ENCODE measurements around the gene CAMKMT. TPM values are rescaled to one million over a fixed set of nuclear protein-coding genes. Genes with fewer than 3 reads are reported as not detected.

CAMKMT gene
- total RNA-seq, 4 donors from 2014 or later: 9.8 to 33.0 (median 18.7) TPM

DNA sequence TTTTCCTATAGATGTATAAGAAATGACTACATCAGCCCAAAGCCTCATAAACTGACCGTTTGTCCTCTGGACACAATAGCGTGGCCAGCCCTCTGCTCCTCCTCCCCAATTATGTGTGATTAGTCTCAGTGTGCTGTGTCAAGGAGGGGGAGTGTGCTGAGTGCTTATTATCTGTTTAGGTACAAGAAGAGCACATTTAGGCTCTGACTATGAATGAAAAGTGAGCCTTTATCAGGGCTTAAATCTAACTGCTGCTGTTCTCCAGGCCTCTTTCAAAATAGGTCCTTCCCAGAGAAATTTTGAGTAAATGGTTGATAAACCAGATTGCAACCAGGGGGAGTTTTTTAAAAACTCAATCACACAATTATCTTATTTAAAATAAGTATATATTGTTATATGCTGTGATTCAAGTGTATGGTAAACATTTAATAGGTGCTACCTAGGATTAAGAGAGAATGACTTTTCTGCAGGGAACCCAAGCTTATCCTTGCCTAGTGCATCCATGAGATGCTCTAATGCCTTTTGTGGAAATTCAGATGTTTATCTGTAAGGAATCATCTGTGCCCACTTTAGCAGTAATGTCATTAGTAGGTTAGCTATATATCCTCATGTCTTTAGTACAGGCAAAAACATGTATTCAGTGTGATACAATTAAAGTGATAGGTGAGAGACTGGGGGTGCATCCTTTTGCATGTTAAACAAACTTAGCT is 411.1 kb downstream of the CAMKMT start:
- Histone ChIP-seq H3K27me3 (no peaks in the 10 kb centered on the region), H3K4me1 (no peaks in the 10 kb centered on the region), H3K36me3 (no peaks in the 10 kb centered on the region), H3K9me3 (no peaks in the 10 kb centered on the region), H3K4me3 (no peak overlapping the region), H3K27ac (no peak overlapping the region)
- TF ChIP-seq, protein P1, sequence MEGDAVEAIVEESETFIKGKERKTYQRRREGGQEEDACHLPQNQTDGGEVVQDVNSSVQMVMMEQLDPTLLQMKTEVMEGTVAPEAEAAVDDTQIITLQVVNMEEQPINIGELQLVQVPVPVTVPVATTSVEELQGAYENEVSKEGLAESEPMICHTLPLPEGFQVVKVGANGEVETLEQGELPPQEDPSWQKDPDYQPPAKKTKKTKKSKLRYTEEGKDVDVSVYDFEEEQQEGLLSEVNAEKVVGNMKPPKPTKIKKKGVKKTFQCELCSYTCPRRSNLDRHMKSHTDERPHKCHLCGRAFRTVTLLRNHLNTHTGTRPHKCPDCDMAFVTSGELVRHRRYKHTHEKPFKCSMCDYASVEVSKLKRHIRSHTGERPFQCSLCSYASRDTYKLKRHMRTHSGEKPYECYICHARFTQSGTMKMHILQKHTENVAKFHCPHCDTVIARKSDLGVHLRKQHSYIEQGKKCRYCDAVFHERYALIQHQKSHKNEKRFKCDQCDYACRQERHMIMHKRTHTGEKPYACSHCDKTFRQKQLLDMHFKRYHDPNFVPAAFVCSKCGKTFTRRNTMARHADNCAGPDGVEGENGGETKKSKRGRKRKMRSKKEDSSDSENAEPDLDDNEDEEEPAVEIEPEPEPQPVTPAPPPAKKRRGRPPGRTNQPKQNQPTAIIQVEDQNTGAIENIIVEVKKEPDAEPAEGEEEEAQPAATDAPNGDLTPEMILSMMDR (IDR thresholded peaks at IDR 0.05): no peak
- TF ChIP-seq POLR2A (IDR thresholded peaks at IDR 0.05): no peak
- no peak for DNase-seq

DNA sequence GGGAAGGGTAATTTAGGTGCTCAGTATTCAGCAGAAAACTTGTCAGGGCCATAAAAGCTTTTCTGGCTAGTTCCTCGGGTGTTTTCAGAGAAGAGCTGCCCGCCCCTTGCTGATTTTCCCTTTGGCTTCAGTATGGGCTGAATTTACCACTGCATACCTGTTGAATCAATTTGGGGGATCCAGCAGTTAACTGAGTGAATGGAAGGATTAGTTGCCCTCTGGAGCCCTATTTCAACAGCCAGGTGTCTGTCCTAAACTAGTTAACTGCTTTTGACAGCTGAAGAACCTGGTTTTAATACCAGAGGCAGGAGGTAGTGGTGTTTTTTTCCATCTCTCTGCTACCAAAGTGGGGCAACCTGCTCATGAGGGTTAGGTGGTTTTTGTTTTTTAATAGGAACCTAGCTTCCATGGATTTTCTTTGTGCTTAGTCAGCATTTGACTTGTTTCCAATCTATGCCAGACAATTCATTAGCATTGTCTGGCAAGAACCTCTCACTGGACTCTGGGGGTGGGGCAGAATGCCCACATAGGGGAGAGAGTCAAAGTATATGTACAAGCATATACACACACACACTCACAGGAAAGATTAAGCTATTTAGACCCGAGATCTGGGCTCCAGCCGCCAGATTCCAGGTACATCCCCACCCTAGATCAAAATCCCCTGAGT is 413.2 kb downstream of the CAMKMT start:
- H3K27me3 ChIP-seq: no peaks in the 10 kb centered on the region
- TF ChIP-seq, protein P1 (IDR thresholded peaks at IDR 0.05): no peak
- no peak for TF ChIP-seq POLR2A (IDR thresholded peaks at IDR 0.05)
- no peak overlapping the region for H3K27ac ChIP-seq
- no peaks in the 10 kb centered on the region for H3K36me3 ChIP-seq
- no peak for DNase-seq
- H3K4me3 ChIP-seq: no peak overlapping the region
- no peaks in the 10 kb centered on the region for H3K4me1 ChIP-seq
- no peaks in the 10 kb centered on the region for H3K9me3 ChIP-seq

DNA sequence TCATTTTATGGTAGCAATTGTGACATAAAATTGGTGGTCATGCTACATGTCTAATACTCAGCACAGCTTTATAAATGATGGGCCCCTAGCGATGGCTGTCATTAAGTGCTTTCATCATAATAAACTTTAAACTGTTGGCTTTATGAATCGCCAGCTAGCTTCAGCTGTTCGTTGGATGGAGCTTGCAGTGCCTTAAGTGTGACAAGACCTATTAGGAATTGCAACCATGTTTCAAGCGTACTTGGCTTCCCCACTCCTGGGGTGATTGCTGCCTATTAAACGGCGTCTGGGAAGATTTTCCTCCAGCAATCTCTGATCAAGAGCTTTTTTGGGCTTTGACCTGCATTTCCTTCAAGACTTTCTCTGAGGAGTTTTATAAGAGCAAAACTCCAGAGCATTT is 415.3 kb downstream of the CAMKMT start:
- Histone ChIP-seq H3K27ac (no peak overlapping the region), H3K36me3 (no peaks in the 10 kb centered on the region), H3K4me1 (no peaks in the 10 kb centered on the region), H3K4me3 (no peak overlapping the region), H3K27me3 (no peaks in the 10 kb centered on the region), H3K9me3 (no peaks in the 10 kb centered on the region)
- no peak for DNase-seq
- TF ChIP-seq, protein P1 (IDR thresholded peaks at IDR 0.05): no peak
- no peak for TF ChIP-seq POLR2A (IDR thresholded peaks at IDR 0.05)

DNA sequence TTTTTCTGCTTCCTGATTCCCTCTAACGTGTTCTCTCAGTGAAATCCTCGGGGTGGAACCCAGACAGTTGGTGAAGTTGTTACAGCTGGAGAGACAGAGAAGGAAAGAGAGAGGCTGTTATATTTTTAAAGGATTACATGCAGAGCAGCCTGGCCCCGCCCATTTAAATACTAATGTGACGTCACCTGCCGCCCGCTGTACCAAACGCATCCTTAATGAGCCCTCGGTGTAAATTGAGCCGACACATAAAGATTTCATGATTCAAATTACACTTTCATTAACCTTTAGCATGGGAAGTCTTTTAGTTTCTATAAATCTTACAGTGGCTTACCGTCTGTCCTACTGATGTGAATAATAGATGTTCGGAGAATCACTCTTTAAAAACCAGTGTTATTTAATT is 415.8 kb downstream of the CAMKMT start:
- DNase-seq: peak in 2 of 3 donors; percentile 61 to 66
- no peaks in the 10 kb centered on the region for H3K36me3 ChIP-seq
- no peaks in the 10 kb centered on the region for H3K27me3 ChIP-seq
- H3K9me3 ChIP-seq: no peaks in the 10 kb centered on the region
- no peaks in the 10 kb centered on the region for H3K4me1 ChIP-seq
- TF ChIP-seq, protein P1 (IDR thresholded peaks at IDR 0.05): no peak
- no peak for TF ChIP-seq POLR2A (IDR thresholded peaks at IDR 0.05)
- no peak overlapping the region for H3K27ac ChIP-seq
- no peak overlapping the region for H3K4me3 ChIP-seq

DNA sequence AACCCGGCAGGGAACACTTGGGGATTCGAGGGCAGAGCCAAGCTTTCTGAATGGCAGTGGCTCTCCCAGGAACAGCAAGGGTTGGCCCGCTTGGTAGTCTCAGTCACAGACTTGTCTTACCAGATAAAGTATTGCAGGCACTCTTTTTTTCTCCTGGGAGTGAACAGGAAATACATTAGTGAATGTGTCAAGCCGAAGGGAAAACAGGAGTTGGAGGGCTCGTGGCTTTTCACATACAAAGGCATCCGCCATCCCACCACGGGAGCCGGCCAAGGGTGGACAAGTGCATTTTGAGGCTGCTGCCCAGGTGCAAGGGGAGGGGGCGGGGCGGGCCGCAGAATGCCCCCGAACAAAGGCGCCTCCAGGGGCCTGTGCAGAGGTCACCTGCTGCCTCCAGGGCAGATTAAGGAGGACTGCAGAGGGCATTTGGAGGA is 416.5 kb downstream of the CAMKMT start:
- no peak for TF ChIP-seq POLR2A (IDR thresholded peaks at IDR 0.05)
- TF ChIP-seq, protein P1 (IDR thresholded peaks at IDR 0.05): no peak
- Histone ChIP-seq H3K4me1 (no peaks in the 10 kb centered on the region), H3K9me3 (no peaks in the 10 kb centered on the region), H3K27me3 (no peaks in the 10 kb centered on the region), H3K27ac (peak overlapping the region in 1 of 4 donors; percentile 63), H3K36me3 (no peaks in the 10 kb centered on the region), H3K4me3 (peak overlapping the region in 1 of 4 donors; percentile 18)
- peak in 1 of 3 donors; percentile 23 for DNase-seq

Measured in Peyer's patch (tissue), 4 donors.